OCI-LY3 (cell line): Measurements from ENCODE around the gene TPX2.

Experiments
- H2AFZ ChIP-seq: fragments of 200-600, 300-600 bp; shearing (Covaris generic); 2 replicates; pipeline ENCODE4 v1.6.0; 2014; ENCODE audit warnings: antibody characterized with exemption, low read depth, low read length
- H3K27ac ChIP-seq: fragments of 200-600, 300-600 bp; sonication (generic); 2 replicates; pipeline ENCODE4 v1.5.1; 2014; ENCODE audit warnings: mild to moderate bottlenecking, low read length, moderate library complexity, mixed read lengths
- H3K27me3 ChIP-seq: fragments of 200-600, 300-600 bp; sonication (generic); 2 replicates; pipeline ENCODE4 v1.6.1; 2014; ENCODE audit warnings: low read depth, low read length, mixed read lengths
- H3K36me3 ChIP-seq: fragments of 200-600, 300-600 bp; sonication (generic); replicated peaks from 2 replicates; pipeline ENCODE3; 2014; ENCODE audit warnings: low read depth, low read length, mixed read lengths
- H3K4me1 ChIP-seq: fragments of 300-600, 200-600 bp; sonication (generic); 2 replicates; pipeline ENCODE4 v1.6.1; 2014; ENCODE audit warnings: low read length, mixed read lengths
- H3K4me2 ChIP-seq: fragments of 200-600, 300-600 bp; sonication (generic); 2 replicates; pipeline ENCODE4 v1.6.1; 2014; ENCODE audit warnings: low read length, mixed read lengths
- H3K4me3 ChIP-seq: fragments of 300-600, 200-600 bp; sonication (generic); 2 replicates; pipeline ENCODE4 v1.5.1; 2014; ENCODE audit warnings: antibody characterized with exemption, mild to moderate bottlenecking, low read length, moderate library complexity
- H3K79me2 ChIP-seq: fragments of 300-600, 200-600 bp; shearing (Covaris generic); 2 replicates; pipeline ENCODE4 v1.6.1; 2014; ENCODE audit warnings: mild to moderate bottlenecking, low read length, mixed read lengths
- H3K9ac ChIP-seq: fragments of 300-600, 200-600 bp; shearing (Covaris generic); 2 replicates; pipeline ENCODE4 v1.6.0; 2014; ENCODE audit warnings: mild to moderate bottlenecking, low read length, moderate library complexity
- H3K9me3 ChIP-seq: fragments of 200-600, 300-600 bp; shearing (Covaris generic); 2 replicates; pipeline ENCODE4 v1.6.1; 2014; ENCODE audit warnings: low read length, mixed read lengths; ENCODE audit not compliant: insufficient read depth
- H4K20me1 ChIP-seq: fragments of 200-600, 300-600 bp; sonication (generic); 2 replicates; pipeline ENCODE4 v1.6.1; 2016; ENCODE audit warnings: low read length, mixed read lengths; ENCODE audit not compliant: insufficient read depth
- CTCF ChIP-seq: fragments of 200-600, 300-600 bp; sonication (generic); IDR thresholded peaks from 2 replicates; pipeline ENCODE4 v1.5.1; 2014; ENCODE audit warnings: antibody characterized with exemption, low read length, low read depth
- EZH2phosphoT487 ChIP-seq: fragments of 200-600 bp; shearing (Covaris generic); IDR thresholded peaks from 2 replicates; pipeline ENCODE4 v1.6.1; 2018; ENCODE audit warnings: antibody characterized with exemption, mixed run types, low read depth

TPX2 gene

GRCh38 chr20:31801508-31801907 lies 62.4 kb downstream of the TPX2 start:
- no peak overlapping the region for H3K27ac ChIP-seq
- peaks cover 68% of the 10 kb centered on the region for H3K36me3 ChIP-seq
- no peak overlapping the region for H3K9ac ChIP-seq
- no peak overlapping the region for H3K4me3 ChIP-seq
- H3K79me2 ChIP-seq, result no peaks in the 10 kb centered on the region
- TF ChIP-seq EZH2phosphoT487, result no peak
- no peak for TF ChIP-seq CTCF
- H4K20me1 ChIP-seq, result no peaks in the 10 kb centered on the region
- H3K4me2 ChIP-seq, result no peak overlapping the region
- no peaks in the 10 kb centered on the region for H3K9me3 ChIP-seq
- no peak overlapping the region for H2AFZ ChIP-seq
- H3K4me1 ChIP-seq, result no peaks in the 10 kb centered on the region
- H3K27me3 ChIP-seq, result no peaks in the 10 kb centered on the region

- no peak overlapping the region for H3K9ac ChIP-seq
- no peak overlapping the region for H3K27ac ChIP-seq
- no peaks in the 10 kb centered on the region for H3K4me1 ChIP-seq
- no peaks in the 10 kb centered on the region for H4K20me1 ChIP-seq
- no peaks in the 10 kb centered on the region for H3K27me3 ChIP-seq
- peaks cover 69% of the 10 kb centered on the region for H3K36me3 ChIP-seq
- no peak overlapping the region for H3K4me3 ChIP-seq
- H3K9me3 ChIP-seq, result no peaks in the 10 kb centered on the region
- TF ChIP-seq EZH2phosphoT487, result no peak
- H3K79me2 ChIP-seq, result no peaks in the 10 kb centered on the region
- H3K4me2 ChIP-seq, result no peak overlapping the region
- H2AFZ ChIP-seq, result no peak overlapping the region
These were observed 64.6 kb downstream of the TPX2 start for GRCh38 chr20:31803552-31804291.

- Histone ChIP-seq H3K9ac (no peak overlapping the region), H4K20me1 (no peaks in the 10 kb centered on the region), H3K4me2 (no peak overlapping the region), H3K4me3 (no peak overlapping the region), H2AFZ (no peak overlapping the region), H3K9me3 (no peaks in the 10 kb centered on the region), H3K27ac (no peak overlapping the region), H3K36me3 (peaks cover 51% of the 10 kb centered on the region), H3K27me3 (no peaks in the 10 kb centered on the region), H3K79me2 (no peaks in the 10 kb centered on the region), H3K4me1 (no peaks in the 10 kb centered on the region)
- TF ChIP-seq EZH2phosphoT487, result no peak
- no peak for TF ChIP-seq CTCF
These were observed 67.7 kb downstream of the TPX2 start for GRCh38 chr20:31806564-31807355.

- no peaks in the 10 kb centered on the region for H3K9me3 ChIP-seq
- TF ChIP-seq CTCF (no peak), EZH2phosphoT487 (no peak)
- peaks cover 41% of the 10 kb centered on the region for H3K36me3 ChIP-seq
- H3K79me2 ChIP-seq, result no peaks in the 10 kb centered on the region
- no peak overlapping the region for H3K9ac ChIP-seq
- no peaks in the 10 kb centered on the region for H3K27me3 ChIP-seq
- H3K4me2 ChIP-seq, result no peak overlapping the region
- no peak overlapping the region for H3K27ac ChIP-seq
- H2AFZ ChIP-seq, result no peak overlapping the region
- H3K4me1 ChIP-seq, result no peaks in the 10 kb centered on the region
- H4K20me1 ChIP-seq, result no peaks in the 10 kb centered on the region
- H3K4me3 ChIP-seq, result no peak overlapping the region
These were observed 69.4 kb downstream of the TPX2 start for GRCh38 chr20:31808481-31808880.
